ENCODE measurements around the gene NTM. TPM values are rescaled to one million over a fixed set of nuclear protein-coding genes. Genes with fewer than 3 reads are reported as not detected.

NTM gene
- total RNA-seq, 1 donor from 2014 or later = not detected

GRCh38 chr11:131685906-131686305, 315.5 kb downstream of the NTM start:
- no peak for ATAC-seq (ENCODE audit: low read depth)
- peaks cover 9% of the 10 kb centered on the region for H3K27me3 Mint-ChIP-seq
- CTCF ChIA-PET = no interaction called here
- intact Hi-C loops (cut with micrococcal nuclease) = no loop called here
- no peaks in the 10 kb centered on the region for H3K9me3 Mint-ChIP-seq
- no peak for TF ChIP-seq CTCF (IDR thresholded peaks at IDR 0.05)
- H3K4me3 Mint-ChIP-seq = no peak overlapping the region
- H3K27ac Mint-ChIP-seq = no peak overlapping the region
- no peak for DNase-seq
- H3K4me1 Mint-ChIP-seq = no peaks in the 10 kb centered on the region
- POLR2A ChIA-PET = no interaction called here
- H3K36me3 Mint-ChIP-seq (ENCODE audit: low read depth) = no peaks in the 10 kb centered on the region

GRCh38 chr11:131686836-131687235, 316.4 kb downstream of the NTM start:
- DNase-seq = no peak
- no peak for TF ChIP-seq CTCF (IDR thresholded peaks at IDR 0.05)
- no peak overlapping the region for H3K27ac Mint-ChIP-seq
- POLR2A ChIA-PET = no interaction called here
- CTCF ChIA-PET = no interaction called here
- intact Hi-C loops (cut with micrococcal nuclease) = no loop called here
- no peaks in the 10 kb centered on the region for H3K9me3 Mint-ChIP-seq
- no peaks in the 10 kb centered on the region for H3K36me3 Mint-ChIP-seq (ENCODE audit: low read depth)
- no peak for ATAC-seq (ENCODE audit: low read depth)
- peaks cover 9% of the 10 kb centered on the region for H3K27me3 Mint-ChIP-seq
- H3K4me3 Mint-ChIP-seq = no peak overlapping the region
- H3K4me1 Mint-ChIP-seq = no peaks in the 10 kb centered on the region

- Mint-ChIP-seq H3K27me3 (peaks cover 9% of the 10 kb centered on the region), H3K4me1 (no peaks in the 10 kb centered on the region), H3K4me3 (no peak overlapping the region), H3K27ac (no peak overlapping the region), H3K9me3 (no peaks in the 10 kb centered on the region), H3K36me3 (ENCODE audit: low read depth) (no peaks in the 10 kb centered on the region)
- no peak for DNase-seq
- ATAC-seq (ENCODE audit: low read depth) = no peak
- intact Hi-C loops (cut with micrococcal nuclease) = no loop called here
- ChIA-PET CTCF (no interaction called here), POLR2A (no interaction called here)
- TF ChIP-seq CTCF (IDR thresholded peaks at IDR 0.05) = no peak
These were observed 317.1 kb downstream of the NTM start for GRCh38 chr11:131687291-131688047.

GRCh38 chr11:131688048-131688693, 317.8 kb downstream of the NTM start:
- DNase-seq (no peak), ATAC-seq (ENCODE audit: low read depth) (no peak)
- H3K36me3 Mint-ChIP-seq (ENCODE audit: low read depth) = no peaks in the 10 kb centered on the region
- no peak overlapping the region for H3K4me3 Mint-ChIP-seq
- no peaks in the 10 kb centered on the region for H3K9me3 Mint-ChIP-seq
- no peak for TF ChIP-seq CTCF (IDR thresholded peaks at IDR 0.05)
- ChIA-PET CTCF (no interaction called here), POLR2A (no interaction called here)
- no peaks in the 10 kb centered on the region for H3K4me1 Mint-ChIP-seq
- H3K27ac Mint-ChIP-seq = no peak overlapping the region
- intact Hi-C loops (cut with micrococcal nuclease) = no loop called here
- peaks cover 9% of the 10 kb centered on the region for H3K27me3 Mint-ChIP-seq

GRCh38 chr11:131689049-131689925, 318.9 kb downstream of the NTM start:
- DNase-seq (no peak), ATAC-seq (ENCODE audit: low read depth) (no peak)
- Mint-ChIP-seq H3K27me3 (peaks cover 13% of the 10 kb centered on the region), H3K4me3 (no peak overlapping the region), H3K27ac (no peak overlapping the region), H3K36me3 (ENCODE audit: low read depth) (no peaks in the 10 kb centered on the region), H3K9me3 (no peaks in the 10 kb centered on the region), H3K4me1 (no peaks in the 10 kb centered on the region)
- ChIA-PET POLR2A (no interaction called here), CTCF (no interaction called here)
- intact Hi-C loops (cut with micrococcal nuclease) = no loop called here
- TF ChIP-seq CTCF (IDR thresholded peaks at IDR 0.05) = no peak
